K562 (cell line): ENCODE results near the gene RSPH3. TPM values are rescaled to one million over a fixed set of nuclear protein-coding genes. Genes with fewer than 3 reads are reported as not detected.

Source experiments
- ARHGAP35 ChIP-seq: fragments of 450-650 bp; IDR thresholded peaks from 2 replicates; pipeline ENCODE4 v1.6.1; 2018; ENCODE audit not compliant: partially characterized antibody
- CHD2 ChIP-seq: IDR thresholded peaks from 2 replicates; pipeline ENCODE4 v1.6.1; 2011; ENCODE audit warnings: low read depth, low read length
- CREB5 ChIP-seq: fragments of 250-450 bp; sonication (Bioruptor Pico); IDR thresholded peaks from 2 replicates; pipeline ENCODE4 v1.5.0; 2020; ENCODE audit warnings: mild to moderate bottlenecking
- ELF1 ChIP-seq: fragments of 200-800 bp; sonication (Bioruptor generic); IDR thresholded peaks from 2 replicates; pipeline ENCODE4 v1.6.1; 2016; ENCODE audit warnings: missing genetic modification characterization, missing compliant biosample characterization
- FOXP1 ChIP-seq: sonication (generic); formaldehyde crosslinking; IDR thresholded peaks from 2 replicates; pipeline ENCODE4 v1.8.0; 2022; ENCODE audit warnings: mild to moderate bottlenecking, missing genetic modification reagents
- GTF2F1 ChIP-seq: IDR thresholded peaks from 2 replicates; pipeline ENCODE4 v1.6.1; 2011; ENCODE audit warnings: low read depth, low read length, improper control_type of control experiment
- HNRNPLL ChIP-seq: fragments of 200-400 bp; formaldehyde crosslinking; IDR thresholded peaks from 2 replicates; pipeline ENCODE4 v1.6.1; 2017; ENCODE audit warnings: low read length, low read depth, mild to moderate bottlenecking; ENCODE audit not compliant: poor library complexity, severe bottlenecking
- IRF9 ChIP-seq: fragments of 450-650 bp; IDR thresholded peaks from 2 replicates; pipeline ENCODE4 v1.6.1; 2016; ENCODE audit warnings: missing biosample characterization, missing genetic modification characterization
- JUNB ChIP-seq: fragments of 450-650 bp; formaldehyde crosslinking; conservative IDR thresholded peaks from 2 replicates; pipeline ENCODE4 v1.4.0; 2020; ENCODE audit warnings: mild to moderate bottlenecking
- MIER1 ChIP-seq: fragments of 450-650 bp; IDR thresholded peaks from 2 replicates; pipeline ENCODE4 v1.6.1; 2016; ENCODE audit warnings: antibody characterized with exemption, mild to moderate bottlenecking, low read depth
- MYNN ChIP-seq, 2 experiments: sonication (generic); formaldehyde crosslinking in 1 of 2; IDR thresholded peaks; 2 replicates each; pipeline versions ENCODE4 v1.5.0 to v1.6.1; 2016 to 2020; ENCODE audit warnings: antibody characterized with exemption in 1 of 2, missing genetic modification reagents in 1 of 2
- PCBP1 ChIP-seq: fragments of 200-400 bp; formaldehyde crosslinking; IDR thresholded peaks from 2 replicates; pipeline ENCODE4 v1.6.1; 2018; ENCODE audit warnings: mild to moderate bottlenecking, low read depth, low read length; ENCODE audit not compliant: poor library complexity, severe bottlenecking
- TOE1 ChIP-seq, 2 experiments: fragments of 450-650 bp in 1 of 2; sonication (generic) in 1 of 2; formaldehyde crosslinking in 1 of 2; IDR thresholded peaks; 2 replicates each; pipeline versions ENCODE4 v1.7.1 to v1.8.0; 2016 to 2022; ENCODE audit warnings: borderline replicate concordance in 2 of 2, mild to moderate bottlenecking in 2 of 2, antibody characterized with exemption in 1 of 2, inconsistent platforms in 1 of 2, low read depth in 1 of 2, missing genetic modification reagents in 1 of 2, moderate library complexity in 1 of 2
- ZNF165 ChIP-seq: fragments of 250-450 bp; sonication (Bioruptor Pico); IDR thresholded peaks from 2 replicates; pipeline ENCODE4 v1.4.0; 2020; ENCODE audit warnings: borderline replicate concordance
- ZNF197 ChIP-seq: fragments of 200-800 bp; sonication (Bioruptor generic); IDR thresholded peaks from 2 replicates; pipeline ENCODE4 v1.6.1; 2016; ENCODE audit warnings: low read depth, missing genetic modification characterization, missing compliant biosample characterization
- ZNF436 ChIP-seq: fragments of 250-450, 450-650 bp; sonication (Bioruptor Pico); formaldehyde crosslinking; IDR thresholded peaks from 2 replicates; pipeline ENCODE4 v1.7.0; 2020; ENCODE audit warnings: mild to moderate bottlenecking
- ZNF696 ChIP-seq: fragments of 250-450 bp; sonication (Bioruptor Pico); conservative IDR thresholded peaks from 2 replicates; pipeline ENCODE4 v1.4.0; 2020; ENCODE audit warnings: mild to moderate bottlenecking, moderate library complexity
- ZNF699 ChIP-seq: fragments of 250-450 bp; sonication (Bioruptor Pico); IDR thresholded peaks from 2 replicates; pipeline ENCODE4 v1.8.0; 2021; ENCODE audit warnings: mild to moderate bottlenecking, moderate library complexity; ENCODE audit not compliant: insufficient replicate concordance
- ZNF77 ChIP-seq: fragments of 250-450 bp; sonication (Bioruptor Pico); IDR thresholded peaks from 2 replicates; pipeline ENCODE4 v1.5.0; 2020
- polyA plus RNA-seq, 8 experiments: library from polyadenylated mRNA; depleted of rRNA in 4 of 8; stranded (reverse) in 5 of 8; unstranded in 3 of 8; fragments of >200 nt; fragmentation: Nextera tagmentation in 2 of 8; fragmentation: Illumina TruSeq in 1 of 8; extraction: Ambion mirVana in 2 of 8; extraction: Trizol in 1 of 8; gene quantifications; 2 replicates each; pipeline versions ENCODE4 v1.2.1 to v1.2.3, GENCODE V29; 2011 to 2014; ENCODE audit warnings: inconsistent platforms in 1 of 8, missing spikeins in 1 of 8
- total RNA-seq, 7 experiments: library from RNA; depleted of rRNA in 6 of 7; stranded (reverse); fragments of >200 nt in 6 of 7; fragmentation: Illumina TruSeq in 2 of 7; extraction: Trizol in 2 of 7; gene quantifications; 2 replicates each; pipeline versions ENCODE4 v1.2.1 to v1.2.3, GENCODE V29; 2011 to 2021; ENCODE audit warnings: low replicate concordance in 1 of 7
- TF ChIP-seq, protein P1 (sequence below): fragments of 450-650 bp; IDR thresholded peaks from 2 replicates; pipeline ENCODE4 v1.6.1; 2016
- TF ChIP-seq, protein P2 (sequence below): fragments of 450-650 bp; formaldehyde crosslinking; conservative IDR thresholded peaks from 2 replicates; pipeline ENCODE4 v1.4.0; 2022; ENCODE audit warnings: mild to moderate bottlenecking, missing genetic modification characterization
- TF ChIP-seq, protein P3 (sequence below), 2 experiments: fragments of 250-450 bp in 1 of 2; fragments of 450-650 bp in 1 of 2; sonication (Bioruptor Pico) in 1 of 2; IDR thresholded peaks; 2 replicates each; pipeline versions ENCODE4 v1.6.1 to v1.8.0; 2016 to 2021; ENCODE audit warnings: mild to moderate bottlenecking in 2 of 2, moderate library complexity in 2 of 2, missing compliant biosample characterization in 1 of 2, missing genetic modification characterization in 1 of 2

RSPH3 gene
- total and polyA plus RNA-seq, 9 of the 15 experiments (the other 6 are each of a cell fraction or from before 2014, with no cell fraction given) = 0.52 to 2.9 (median 1.5) TPM

GRCh38 chr6:158999666-159000403 lies at the start of gene RSPH3 (continued):
- TF ChIP-seq, protein P1, sequence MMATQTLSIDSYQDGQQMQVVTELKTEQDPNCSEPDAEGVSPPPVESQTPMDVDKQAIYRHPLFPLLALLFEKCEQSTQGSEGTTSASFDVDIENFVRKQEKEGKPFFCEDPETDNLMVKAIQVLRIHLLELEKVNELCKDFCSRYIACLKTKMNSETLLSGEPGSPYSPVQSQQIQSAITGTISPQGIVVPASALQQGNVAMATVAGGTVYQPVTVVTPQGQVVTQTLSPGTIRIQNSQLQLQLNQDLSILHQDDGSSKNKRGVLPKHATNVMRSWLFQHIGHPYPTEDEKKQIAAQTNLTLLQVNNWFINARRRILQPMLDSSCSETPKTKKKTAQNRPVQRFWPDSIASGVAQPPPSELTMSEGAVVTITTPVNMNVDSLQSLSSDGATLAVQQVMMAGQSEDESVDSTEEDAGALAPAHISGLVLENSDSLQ = peak; percentile 72
- TF ChIP-seq, protein P2, sequence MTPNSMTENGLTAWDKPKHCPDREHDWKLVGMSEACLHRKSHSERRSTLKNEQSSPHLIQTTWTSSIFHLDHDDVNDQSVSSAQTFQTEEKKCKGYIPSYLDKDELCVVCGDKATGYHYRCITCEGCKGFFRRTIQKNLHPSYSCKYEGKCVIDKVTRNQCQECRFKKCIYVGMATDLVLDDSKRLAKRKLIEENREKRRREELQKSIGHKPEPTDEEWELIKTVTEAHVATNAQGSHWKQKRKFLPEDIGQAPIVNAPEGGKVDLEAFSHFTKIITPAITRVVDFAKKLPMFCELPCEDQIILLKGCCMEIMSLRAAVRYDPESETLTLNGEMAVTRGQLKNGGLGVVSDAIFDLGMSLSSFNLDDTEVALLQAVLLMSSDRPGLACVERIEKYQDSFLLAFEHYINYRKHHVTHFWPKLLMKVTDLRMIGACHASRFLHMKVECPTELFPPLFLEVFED = no peak
- no peak for TF ChIP-seq CREB5
- peak; percentile 46 for TF ChIP-seq HNRNPLL
- no peak for TF ChIP-seq ZNF699 (CRISPR knock-in tag)
- no peak for TF ChIP-seq JUNB (CRISPR knock-in tag)
- no peak for TF ChIP-seq ZNF696 (CRISPR knock-in tag)
- TF ChIP-seq ZNF197 = no peak
- TF ChIP-seq ZNF77 (CRISPR knock-in tag) = no peak
- TF ChIP-seq FOXP1 (CRISPR knock-in tag) = no peak
- peak; percentile 37 for TF ChIP-seq PCBP1
- no peak for TF ChIP-seq IRF9 (tag)
- TF ChIP-seq ZNF436 = no peak
- TF ChIP-seq ZNF165 (CRISPR knock-in tag) = 0 out of 2 replicates have a peak, but pooled peaks have one; percentile 69
- TF ChIP-seq MIER1 = no peak
- TF ChIP-seq CHD2 = no peak
- TF ChIP-seq TOE1 (IDR thresholded peaks at IDR 0.05; ENCODE audit: borderline replicate concordance) = peak; percentile 83
- peak; percentile 88; the same call in 1 of the 2 replicates for TF ChIP-seq TOE1 (CRISPR knock-in tag; IDR thresholded peaks at IDR 0.05; ENCODE audit: borderline replicate concordance, low read depth)
- TF ChIP-seq, protein P3, sequence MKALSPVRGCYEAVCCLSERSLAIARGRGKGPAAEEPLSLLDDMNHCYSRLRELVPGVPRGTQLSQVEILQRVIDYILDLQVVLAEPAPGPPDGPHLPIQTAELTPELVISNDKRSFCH (CRISPR knock-in tag; IDR thresholded peaks at IDR 0.05) = no peak
- TF ChIP-seq, protein P3 (tag; IDR thresholded peaks at IDR 0.05) = peak; percentile 87
- peak; percentile 94 for TF ChIP-seq ELF1 (tag)
- no peak for TF ChIP-seq ARHGAP35
- TF ChIP-seq MYNN (IDR thresholded peaks at IDR 0.05) = peak; percentile 92
- no peak for TF ChIP-seq MYNN (CRISPR knock-in tag; IDR thresholded peaks at IDR 0.05)
- peak; percentile 25; the same call in 1 of the 2 replicates for TF ChIP-seq GTF2F1
